Activated effector memory CD4-positive, alpha-beta T cell treated with Interleukin-2 at 50 U/mL for 16 hours (primary cell): ENCODE data around the gene ANKS1B.
"Not testable (repeated sequence)": the region's sequence is repeated elsewhere in the genome, so short reads cannot be mapped to it uniquely, and the experiment has no call there.

Experiments
- DNase-seq: peaks from one replicate; pipeline ENCODE4 v3.0.0-alpha.2; 2020

Gene ANKS1B

DNA sequence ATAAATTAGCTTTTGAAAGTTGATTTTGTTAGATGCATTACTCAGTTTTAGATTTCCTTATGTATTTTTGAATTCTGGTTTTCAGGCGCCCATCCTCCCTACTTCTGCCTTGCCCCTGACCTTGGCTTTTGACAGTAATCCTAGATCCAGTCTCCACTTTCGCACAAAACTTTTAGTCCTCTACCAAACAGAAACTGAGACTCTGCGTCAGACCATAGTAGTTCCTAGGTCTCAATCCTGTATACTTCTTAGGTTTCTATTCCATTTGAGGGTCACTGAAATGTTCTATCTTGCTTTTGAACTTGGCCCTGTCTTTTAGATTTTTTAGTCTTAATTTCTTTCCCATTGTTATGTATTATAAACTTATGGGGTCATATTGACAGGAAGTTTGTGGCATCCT is 645.1 kb downstream of the ANKS1B start:
- no peak for DNase-seq

DNA sequence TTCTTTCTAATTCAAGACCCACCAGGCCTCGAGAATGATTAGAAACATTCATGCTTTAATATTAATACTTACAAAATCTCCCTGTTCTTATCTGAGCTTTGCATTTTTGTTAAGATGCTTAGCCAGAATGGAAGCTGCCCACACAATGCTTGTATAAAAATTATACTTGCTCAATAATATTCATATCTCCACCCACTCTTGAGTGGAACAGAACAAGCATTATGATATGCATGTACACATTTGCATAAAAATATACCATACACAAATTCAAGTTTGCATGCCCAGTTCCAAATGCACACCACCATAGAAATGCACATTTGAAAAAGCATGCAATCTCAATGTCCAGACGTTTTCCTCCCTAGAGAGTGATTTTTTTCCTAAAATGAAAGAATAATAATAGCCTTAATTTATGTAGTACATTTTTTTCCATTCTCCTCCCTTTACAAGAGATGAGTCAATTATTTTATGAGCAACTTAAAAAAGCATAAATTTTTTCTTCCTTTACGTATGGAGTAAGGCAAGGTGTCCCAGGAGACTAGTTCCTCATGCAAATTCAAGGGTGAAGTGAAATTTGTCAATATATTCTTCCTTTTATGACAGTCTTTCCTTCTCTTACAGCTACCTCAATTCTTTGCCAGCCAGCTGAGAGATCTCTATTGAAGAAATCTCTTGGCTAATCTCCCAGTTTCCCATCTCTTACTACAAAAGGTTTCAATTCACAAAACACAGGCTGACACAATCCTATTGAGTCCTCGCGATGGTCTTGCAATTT is 650.3 kb downstream of the ANKS1B start:
- DNase-seq = no peak

DNA sequence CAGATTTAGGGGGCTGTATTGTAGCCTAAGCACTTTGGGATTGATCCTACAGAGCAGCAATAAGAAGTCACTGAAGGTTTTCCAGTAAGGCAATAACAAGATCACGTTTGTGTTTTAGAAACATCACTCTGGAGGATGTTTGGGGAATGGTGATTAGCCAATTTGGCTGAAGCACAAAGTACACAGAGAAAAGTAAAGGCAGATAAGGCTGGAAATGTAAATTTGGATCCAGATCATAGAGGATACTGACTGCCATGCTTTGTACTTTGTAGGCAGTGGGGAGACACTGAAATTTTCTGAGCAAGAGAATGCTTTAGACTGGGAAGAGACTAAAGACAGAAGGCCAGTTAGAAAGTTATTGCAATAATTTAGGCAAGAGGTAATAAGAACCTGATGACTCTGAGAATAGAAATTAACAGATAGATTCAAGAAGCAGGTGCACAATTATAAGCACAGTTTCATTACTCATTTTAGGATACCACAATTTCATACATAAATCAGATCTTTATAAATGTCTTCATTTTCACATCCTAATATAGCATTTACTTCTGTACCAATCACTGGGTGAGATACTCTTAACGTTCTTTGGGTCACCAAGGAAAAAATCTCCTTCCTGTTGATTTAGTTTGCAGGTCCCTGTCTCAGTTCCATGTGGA is 651.7 kb downstream of the ANKS1B start:
- DNase-seq = no peak

DNA sequence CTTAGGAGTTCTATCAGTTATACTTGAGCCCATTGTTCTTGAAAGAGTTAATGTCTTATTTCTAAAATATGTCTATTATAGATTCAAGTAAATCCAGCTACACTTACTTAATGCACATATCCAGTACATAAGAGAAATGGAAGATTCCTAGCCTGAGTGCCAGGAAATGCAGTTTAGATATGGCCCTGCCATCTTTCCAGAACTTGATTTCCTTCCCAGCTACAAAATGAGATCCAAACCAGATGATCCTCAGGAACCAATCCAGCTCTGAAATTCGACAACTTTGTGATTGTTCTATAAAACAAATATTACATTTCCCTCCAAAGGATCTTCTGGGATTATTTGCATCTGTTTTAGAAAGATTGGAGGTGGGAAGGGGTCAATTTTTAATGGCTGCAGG is 654.5 kb downstream of the ANKS1B start:
- no peak for DNase-seq

DNA sequence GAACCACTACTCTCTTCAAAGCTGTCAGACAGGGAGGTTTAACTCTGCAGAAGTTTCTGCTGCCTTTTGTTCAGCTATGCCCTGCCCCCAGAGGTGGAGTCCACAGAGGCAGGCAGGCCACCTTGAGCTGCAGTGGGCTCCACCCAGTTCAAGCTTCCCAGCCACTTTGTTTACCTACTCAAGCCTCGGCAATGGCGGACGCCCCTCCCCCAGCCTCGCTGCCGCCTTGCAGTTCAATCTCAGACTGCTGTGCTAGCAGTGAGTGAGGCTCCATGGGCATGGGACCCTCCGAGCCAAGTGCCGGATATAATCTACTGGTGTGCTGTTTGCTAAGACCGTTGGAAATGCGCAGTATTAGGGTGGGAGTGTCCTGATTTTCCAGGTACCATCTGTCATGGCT is 663.5 kb downstream of the ANKS1B start:
- not testable (repeated sequence) for DNase-seq

DNA sequence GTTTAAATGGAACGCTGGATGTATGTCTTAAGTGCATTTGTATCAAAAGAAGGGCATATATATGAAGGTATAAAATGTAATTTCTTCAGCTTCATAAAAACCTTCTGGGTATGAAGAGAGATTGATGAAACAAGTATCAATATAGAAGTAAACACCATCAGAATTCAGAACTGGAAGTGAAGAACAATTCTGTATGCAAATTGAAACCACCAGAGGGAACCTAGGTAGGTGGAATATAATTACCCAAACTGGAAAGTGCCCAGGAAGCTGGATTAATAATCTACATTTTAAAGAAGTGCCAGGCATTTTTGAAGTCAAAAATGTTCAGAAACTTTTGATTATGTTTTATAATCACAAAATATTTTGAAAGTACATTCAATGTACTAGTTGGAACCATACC is 673.4 kb downstream of the ANKS1B start:
- DNase-seq = no peak

DNA sequence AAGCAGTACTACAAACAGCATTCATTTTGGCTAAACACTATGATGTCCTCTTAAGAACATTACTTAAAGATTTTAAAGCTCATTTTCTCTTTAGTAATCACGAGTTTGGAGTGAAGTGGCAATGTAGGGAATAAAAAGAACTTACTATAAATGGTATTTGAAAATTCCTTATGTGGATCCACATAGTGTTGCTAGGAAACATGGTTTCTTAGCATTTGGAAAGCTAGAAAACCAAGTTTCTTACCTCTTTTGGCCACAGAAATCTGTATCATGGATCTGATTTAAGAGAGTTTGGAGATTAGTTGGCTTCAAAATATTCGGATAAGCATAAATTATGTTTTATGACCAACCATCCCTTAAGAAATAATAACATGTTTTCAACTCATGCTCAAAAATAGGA is 674.9 kb downstream of the ANKS1B start:
- no peak for DNase-seq

DNA sequence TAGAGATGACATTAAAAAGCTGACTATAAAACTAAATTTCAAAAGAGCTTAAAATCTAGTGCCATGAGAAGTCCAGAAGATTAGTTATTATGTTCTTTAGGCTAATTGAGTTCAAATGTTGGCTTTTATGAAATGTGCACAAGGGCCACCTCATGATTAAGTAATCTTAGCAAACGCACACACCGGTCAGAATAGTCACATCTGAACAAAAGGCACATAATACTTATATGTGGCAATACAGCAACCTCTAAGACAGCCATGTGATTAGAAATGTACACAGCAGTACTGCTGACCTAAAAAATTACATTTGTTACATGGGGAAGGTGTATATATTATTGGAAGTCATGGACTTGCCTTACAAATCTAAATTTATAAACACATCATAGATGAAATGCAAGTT is 681.9 kb downstream of the ANKS1B start:
- DNase-seq = no peak

DNA sequence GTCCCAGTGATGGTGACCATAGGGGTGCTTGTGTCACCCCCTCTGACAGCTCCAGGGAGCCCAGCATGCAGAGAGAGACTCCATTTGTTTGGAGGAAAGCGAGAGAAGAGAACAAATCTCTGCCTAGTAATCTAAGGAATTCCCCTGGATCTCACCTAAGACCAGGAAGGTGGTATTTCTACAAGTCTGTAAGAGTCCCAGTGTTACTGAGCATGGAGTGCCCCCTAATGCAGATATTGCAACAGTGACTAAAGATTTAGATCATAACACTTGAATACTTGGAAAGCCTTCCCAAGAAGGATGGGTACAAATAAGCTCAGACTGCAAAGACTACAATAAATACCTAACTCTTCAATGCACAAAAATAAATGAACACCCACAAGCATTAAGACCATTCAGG is 697.6 kb downstream of the ANKS1B start:
- no peak for DNase-seq

DNA sequence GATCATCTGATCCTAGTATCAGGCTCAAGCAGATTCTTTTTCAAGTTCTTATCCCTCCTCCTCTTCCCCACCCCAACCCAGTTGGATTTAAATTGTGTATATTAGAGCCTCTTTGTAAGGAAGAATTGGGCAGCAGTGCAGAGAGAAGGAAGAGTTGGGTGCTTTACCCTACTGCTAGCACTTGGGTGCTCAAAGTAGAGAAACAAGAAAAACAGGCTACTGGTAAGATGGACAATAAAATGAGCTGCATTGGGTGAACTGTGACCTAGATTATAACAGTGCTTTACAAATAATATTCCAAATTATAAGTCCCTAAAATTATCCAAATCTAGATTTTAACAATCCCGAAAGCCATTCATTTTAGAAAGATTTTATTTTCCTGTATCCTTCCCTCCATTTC is 700.6 kb downstream of the ANKS1B start:
- no peak for DNase-seq

DNA sequence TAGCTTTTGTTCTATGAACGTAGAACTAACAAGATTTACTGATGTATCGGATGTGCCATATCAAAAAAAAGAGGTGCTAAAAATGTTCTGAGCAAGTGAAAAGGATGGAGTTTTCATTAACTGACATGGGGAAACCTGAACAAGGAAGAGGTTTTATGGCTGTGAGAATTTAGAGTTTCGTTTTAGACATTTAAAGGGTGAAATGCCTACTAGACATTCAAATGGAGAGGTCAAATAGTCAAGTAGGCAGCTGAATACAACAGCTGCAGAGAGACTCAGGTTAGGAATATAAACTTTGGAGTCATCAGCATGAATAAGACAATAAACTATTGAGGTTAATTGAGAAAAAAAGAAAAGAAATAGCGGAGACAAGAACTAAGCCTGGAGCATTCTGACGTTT is 702.1 kb downstream of the ANKS1B start:
- DNase-seq = no peak

DNA sequence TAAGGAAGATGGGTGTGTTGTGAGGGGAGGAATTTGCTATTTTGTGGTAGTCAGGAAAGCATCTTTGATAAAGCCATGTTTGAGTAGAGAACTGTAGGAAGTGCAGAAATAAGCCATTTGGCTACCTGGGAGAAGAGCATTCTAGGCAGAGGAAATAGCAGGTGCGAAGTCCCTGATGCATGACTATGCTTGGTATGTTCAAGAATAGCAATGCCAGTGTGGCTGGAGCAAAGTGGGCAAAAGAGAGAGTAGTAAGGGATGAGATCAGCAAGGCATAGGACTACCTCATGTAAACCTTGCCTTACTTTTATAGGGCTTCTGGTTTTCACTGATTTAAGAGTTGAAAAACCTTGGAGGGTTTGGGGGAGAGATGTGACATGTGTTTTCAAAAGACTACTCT is 702.6 kb downstream of the ANKS1B start:
- no peak for DNase-seq

DNA sequence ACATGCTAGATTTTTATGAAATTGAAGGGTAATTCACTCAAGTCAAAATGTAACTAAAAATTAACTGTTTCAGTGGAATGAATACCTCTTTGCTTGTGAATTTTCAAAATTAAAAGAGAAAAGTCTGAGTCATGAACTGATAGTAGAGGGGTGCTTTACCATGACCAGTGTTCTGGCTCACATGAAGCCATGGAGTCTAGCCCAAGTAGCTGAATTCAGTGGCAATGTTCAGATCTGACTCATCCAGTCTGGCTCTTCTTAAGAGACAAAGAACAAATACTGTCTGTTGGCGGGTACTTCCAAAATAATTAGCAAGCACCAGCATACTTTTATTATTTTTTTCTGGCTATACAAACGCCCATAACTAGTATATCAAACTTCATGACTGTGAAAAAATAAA is 703.5 kb downstream of the ANKS1B start:
- no peak for DNase-seq

DNA sequence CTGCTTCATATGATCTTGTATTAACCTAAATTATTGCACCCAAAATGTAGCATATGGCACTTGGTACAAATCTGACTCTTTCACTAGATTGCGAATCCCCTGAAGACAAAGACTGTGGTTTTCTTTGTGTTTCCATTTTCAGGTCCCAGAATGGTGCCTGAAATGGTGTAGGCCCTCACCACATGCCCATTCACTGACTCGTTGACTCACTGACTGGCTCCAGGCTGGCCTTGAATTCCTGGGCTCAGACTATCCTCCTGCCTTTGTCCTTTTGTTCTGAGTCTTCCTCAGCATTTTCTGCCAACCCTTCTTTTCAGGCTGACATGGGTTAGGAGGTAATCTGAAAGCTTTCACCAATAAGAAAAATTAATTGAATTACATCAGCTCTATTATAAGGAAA is 705.8 kb downstream of the ANKS1B start:
- DNase-seq = no peak

DNA sequence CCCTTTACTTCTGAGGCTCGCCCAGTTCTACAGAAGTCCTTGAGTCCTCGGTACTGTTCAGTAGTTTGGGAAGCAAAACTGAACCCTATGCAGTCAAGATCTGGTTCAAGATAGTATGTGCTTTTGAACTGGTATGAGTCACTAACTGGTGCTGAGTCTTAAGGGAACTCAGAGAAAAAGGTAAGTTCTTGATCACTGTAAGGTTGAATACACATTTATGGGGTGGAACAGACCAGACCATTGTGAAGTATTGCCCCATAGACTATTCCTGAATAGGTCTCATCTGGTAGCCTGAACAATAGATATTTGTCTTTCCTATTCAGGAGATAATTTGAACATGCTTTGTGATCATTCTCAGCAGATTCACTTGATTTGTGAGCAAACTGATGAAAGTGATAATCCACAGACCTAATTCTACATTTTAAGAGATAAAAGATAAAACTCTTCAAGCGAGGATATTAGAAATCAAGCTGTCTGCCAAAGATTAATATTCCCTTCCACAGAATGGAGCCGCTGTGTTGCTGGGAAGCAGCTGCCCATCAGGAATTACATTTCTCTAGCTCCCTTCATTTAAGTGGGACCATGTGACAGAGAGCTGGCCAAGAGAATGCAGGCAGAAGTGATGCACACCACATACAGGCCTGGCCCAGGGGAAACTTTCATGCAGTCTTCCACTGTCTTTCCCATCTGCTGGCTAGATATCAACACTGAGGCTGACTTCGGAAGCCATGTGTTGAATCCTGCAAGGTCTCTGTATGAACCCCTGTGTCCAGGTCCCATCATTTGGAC is 707.0 kb downstream of the ANKS1B start:
- DNase-seq = no peak

DNA sequence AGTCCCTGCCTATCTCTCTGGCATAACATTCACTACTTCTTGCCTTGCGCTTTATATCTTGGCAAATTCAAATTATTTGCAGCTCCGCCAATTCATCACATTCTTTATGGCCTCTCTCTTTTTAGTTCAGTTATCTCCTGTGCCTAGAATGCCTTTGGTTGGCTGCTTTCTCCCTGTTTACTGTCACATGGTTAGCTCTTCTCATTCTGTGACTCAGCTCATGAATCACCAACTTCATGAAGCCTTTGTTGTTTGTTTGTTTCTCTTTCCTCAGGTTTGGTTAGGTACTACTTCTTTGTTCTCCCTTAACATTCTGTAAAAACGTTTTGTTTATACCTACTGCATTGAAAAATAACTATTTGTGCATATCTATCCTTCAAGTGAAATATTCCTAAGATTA is 713.7 kb downstream of the ANKS1B start:
- DNase-seq = no peak

DNA sequence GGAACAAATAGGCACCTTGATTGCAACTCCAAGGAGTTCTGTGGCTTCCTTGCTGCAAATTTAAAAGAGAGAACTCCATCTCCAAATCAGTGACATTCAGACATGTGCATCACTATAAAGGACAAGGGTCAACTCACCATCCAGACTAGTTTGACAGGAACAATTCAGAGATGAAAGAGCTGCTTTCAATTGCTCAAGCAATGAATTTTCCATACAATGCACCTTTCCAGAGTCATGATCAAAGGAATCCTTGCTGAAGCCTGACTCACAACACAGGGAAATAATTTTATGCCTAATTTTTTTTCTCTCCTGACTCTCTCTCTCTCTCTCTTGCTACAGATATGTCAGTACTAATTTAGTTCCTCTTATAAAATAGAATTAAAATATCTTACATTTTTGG is 717.7 kb downstream of the ANKS1B start:
- DNase-seq = no peak

DNA sequence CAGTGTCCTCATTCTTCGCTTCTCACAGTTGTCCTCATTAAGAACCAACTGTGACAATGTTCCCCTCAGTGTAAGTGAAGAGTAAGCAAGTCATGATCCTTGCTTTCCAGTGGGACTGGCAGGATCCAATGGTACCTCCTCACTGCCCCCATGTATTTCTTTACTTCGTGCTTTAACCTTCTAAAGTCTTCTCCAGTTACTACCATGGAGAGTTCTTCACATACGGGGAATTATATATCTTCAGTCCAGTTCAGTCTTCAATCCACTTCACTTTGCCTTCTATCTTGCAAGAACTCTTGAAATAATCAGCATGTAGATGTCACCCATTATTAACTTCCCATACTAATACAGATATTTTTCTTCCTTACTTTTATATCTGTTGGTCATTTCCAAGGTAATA is 719.1 kb downstream of the ANKS1B start:
- no peak for DNase-seq

DNA sequence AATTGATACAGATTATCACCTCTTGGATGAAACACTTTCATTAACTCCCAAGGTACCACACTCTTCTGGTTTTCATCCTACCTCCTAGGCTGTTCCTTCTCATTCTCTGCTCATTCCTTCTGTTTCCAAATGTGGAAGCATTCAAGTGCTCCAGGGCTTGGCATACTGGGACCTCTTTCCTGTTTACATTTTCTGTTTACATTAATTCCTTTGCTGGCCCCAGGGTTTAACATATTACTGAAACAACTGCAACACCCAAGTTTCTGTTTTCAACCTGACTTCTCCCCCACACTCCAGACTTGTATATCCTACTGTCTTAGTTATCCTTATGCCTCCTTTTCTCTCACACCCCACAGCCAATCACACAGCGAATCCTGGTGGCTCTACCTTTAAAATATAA is 723.5 kb downstream of the ANKS1B start:
- DNase-seq = no peak

DNA sequence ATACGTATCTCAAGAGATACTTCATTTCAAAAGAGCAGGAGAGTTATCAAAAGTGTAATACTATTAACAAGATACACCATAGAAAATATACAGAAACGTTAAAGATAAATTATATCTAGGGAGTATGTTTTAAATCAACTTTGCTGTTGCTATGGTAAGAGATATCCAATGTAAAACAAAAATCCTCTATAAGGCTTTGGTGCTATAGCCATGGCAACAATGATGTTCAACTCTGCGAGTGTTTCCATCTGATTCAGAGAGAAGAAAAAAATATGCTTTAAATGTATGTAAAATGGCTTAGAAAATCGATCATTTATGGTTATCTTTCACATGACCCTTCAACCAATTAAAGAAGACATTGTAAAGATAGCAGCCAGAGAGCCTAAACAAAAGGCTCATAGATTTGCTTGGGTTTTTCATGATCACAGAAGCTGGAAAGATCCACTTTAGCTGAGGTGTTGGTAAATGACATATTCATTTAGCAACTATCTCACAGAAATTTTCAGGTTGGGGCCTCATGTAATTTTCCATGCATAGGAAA is 724.2 kb downstream of the ANKS1B start:
- DNase-seq = no peak

DNA sequence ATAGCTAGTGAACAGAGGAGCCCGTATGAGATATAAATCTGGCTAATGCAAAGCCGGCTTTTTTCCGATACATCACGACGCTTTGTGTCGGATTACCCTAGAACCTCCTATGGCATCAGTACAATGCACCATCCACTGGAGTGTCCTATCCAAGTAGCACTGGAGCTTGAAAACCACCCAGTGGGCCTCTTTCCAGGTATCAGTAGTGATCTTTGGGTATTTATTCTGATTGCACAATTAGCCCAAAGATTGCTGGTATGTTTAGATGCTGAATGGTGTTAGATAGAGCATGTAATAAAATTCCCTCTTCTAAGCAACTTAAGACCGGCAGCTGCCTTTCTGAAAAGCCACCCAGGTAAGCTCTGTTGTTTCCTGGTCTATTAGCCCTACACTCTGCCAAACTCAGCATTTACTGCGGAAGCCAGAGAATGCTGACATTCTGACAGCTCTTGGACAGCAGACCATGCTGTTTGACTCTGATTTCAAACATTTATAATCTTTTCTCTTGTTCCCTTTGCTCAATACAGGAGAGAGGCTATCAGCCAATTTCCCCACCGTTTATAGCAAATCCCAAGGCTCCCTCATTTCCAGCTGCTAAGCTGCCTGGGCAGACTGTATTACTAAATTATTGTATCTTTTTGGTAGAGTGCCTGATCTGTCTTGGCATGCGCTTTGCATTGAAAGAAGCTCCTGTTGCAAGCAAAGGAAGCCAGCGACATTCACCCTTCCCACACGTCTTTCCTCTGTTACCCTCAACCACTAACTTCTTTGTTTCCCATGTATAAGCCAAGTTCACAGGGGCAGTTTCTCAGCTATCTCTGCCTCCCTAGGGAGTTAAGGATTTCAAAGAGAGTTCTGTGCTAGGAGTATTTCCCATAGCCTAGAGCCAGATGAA is 725.4 kb downstream of the ANKS1B start:
- no peak for DNase-seq

DNA sequence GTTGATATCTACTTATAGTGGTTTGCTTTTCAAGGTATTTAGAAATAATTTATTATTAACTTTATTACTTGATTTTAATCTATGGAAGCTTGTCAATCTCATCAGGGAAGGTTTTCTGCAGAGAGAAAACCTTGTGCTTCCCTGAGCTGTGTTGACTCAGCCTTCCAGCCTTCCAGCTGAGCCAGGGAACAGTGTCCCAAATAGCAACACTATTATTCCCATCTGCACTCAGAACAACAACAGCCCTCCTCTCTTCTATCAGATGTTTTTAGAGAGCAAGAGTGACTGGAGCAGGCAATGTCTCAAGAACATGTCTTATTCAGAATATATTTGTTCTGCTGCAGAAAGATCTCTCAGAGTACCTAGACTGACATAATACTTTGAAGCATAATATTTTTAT is 727.1 kb downstream of the ANKS1B start:
- no peak for DNase-seq

DNA sequence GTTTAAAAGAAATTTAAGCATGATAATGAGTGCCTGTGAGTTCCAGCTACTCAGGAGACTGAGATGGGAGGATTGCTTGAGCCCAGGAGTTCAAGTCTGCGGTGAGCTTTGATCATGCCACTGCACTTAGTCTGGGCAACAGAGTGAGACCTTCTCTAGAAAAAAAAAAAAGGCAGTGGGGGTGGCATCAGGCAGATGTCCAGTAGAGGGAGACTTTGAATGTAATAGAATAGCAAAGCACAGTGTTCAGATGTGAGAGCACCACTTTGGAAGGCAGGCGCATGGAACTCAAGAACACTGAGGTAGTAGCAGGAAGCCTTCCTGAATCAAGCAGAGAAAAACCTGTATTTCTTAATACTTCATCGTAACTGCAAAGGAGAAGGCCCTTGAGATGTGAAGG is 731.7 kb downstream of the ANKS1B start:
- DNase-seq = no peak
